ENCODE results near the gene MFSD6L. TPM values are rescaled to one million over a fixed set of nuclear protein-coding genes. Genes with fewer than 3 reads are reported as not detected.

Gene MFSD6L
- total and polyA plus RNA-seq, 10 of the 15 experiments (the other 5 are each of a cell fraction or from before 2014, with no cell fraction given) = 0.39 to 3.1 (median 1.1) TPM

- Histone ChIP-seq H2AFZ (ENCODE audit: control insufficient read depth, low read depth, low read length) (no peak overlapping the region), H3K9ac (ENCODE audit: control insufficient read depth, insufficient read depth, low read length) (no peak overlapping the region), H3K4me1 (ENCODE audit: control insufficient read depth, insufficient read depth, low read length) (no peaks in the 10 kb centered on the region), H4K20me1 (ENCODE audit: control insufficient read depth, insufficient read depth) (no peaks in the 10 kb centered on the region; the same call in 1 of the 2 replicates), H3K79me2 (ENCODE audit: control insufficient read depth, insufficient read depth, low read length) (no peaks in the 10 kb centered on the region; the same call in 1 of the 2 replicates), H3K27ac (ENCODE audit: control insufficient read depth, insufficient read depth) (no peak overlapping the region), H3K27me3 (replicated peaks in 1 of 2; ENCODE audit: control insufficient read depth in 2 of 2, insufficient read depth in 2 of 2, low read length in 1 of 2) (no peaks in the 10 kb centered on the region), H3K4me3 (no peak overlapping the region), H3K9me3 (replicated peaks; ENCODE audit: control insufficient read depth, insufficient read depth, low read length) (no peaks in the 10 kb centered on the region), H3K36me3 (ENCODE audit: control insufficient read depth in 2 of 2, insufficient read depth in 2 of 2, low read length in 1 of 2) (peaks cover 51 to 69% of the 10 kb centered on the region in 2 experiments), H3K4me2 (ENCODE audit: control insufficient read depth, insufficient read depth) (no peak overlapping the region)
- no peak for TF ChIP-seq WRNIP1 (IDR thresholded peaks at IDR 0.05; ENCODE audit: borderline replicate concordance, low read depth, low read length)
- TF ChIP-seq TCF12 (IDR thresholded peaks at IDR 0.05; ENCODE audit: low read depth, low read length) = no peak
- no peak for TF ChIP-seq SRF (IDR thresholded peaks at IDR 0.05; ENCODE audit: low read depth in 2 of 2, low read length in 2 of 2)
- TF ChIP-seq ATF2 (IDR thresholded peaks at IDR 0.05; ENCODE audit: low read length) = no peak
- no peak for TF ChIP-seq BHLHE40 (IDR thresholded peaks at IDR 0.05; ENCODE audit: borderline replicate concordance in 1 of 2, low read depth in 2 of 2, low read length in 1 of 2)
- no peak for TF ChIP-seq BACH1 (IDR thresholded peaks at IDR 0.05; ENCODE audit: borderline replicate concordance)
- no peak for TF ChIP-seq NR2C2 (IDR thresholded peaks at IDR 0.05; ENCODE audit: borderline replicate concordance, control insufficient read depth, insufficient read length, low read depth)
- TF ChIP-seq JUNB (IDR thresholded peaks at IDR 0.05) = no peak
- TF ChIP-seq FOXK2 (IDR thresholded peaks at IDR 0.05) = no peak
- no peak for TF ChIP-seq ZNF592 (IDR thresholded peaks at IDR 0.05)
- no peak for TF ChIP-seq ZNF207 (IDR thresholded peaks at IDR 0.05; ENCODE audit: borderline replicate concordance)
- no peak for TF ChIP-seq ZZZ3 (IDR thresholded peaks at IDR 0.05; ENCODE audit: control insufficient read depth, insufficient read length, low read depth)
- no peak for TF ChIP-seq CEBPZ (IDR thresholded peaks at IDR 0.05; ENCODE audit: low read depth, low read length)
- TF ChIP-seq SREBF2 (IDR thresholded peaks at IDR 0.05; ENCODE audit: low read length) = no peak
- TF ChIP-seq YY1 (IDR thresholded peaks at IDR 0.05; ENCODE audit: low read depth, low read length) = no peak
- CTCF ChIA-PET = interaction anchor here (1.3 kb wide), 1 partner anchor 12 kb away, joined by 5 read pairs; no protein-coding TSS in a partner anchor
- POLR2A ChIA-PET = interaction anchor here (0.6 kb wide), 1 partner anchor 27 kb away, joined by 8 read pairs; no protein-coding TSS in a partner anchor
- no peak for FAIRE-seq
- RAD21 ChIA-PET (ENCODE audit: unreplicated experiment) = interaction anchor here (0.6 kb wide), 1 partner anchor 127 kb away, joined by 3 read pairs; no protein-coding TSS in a partner anchor
- WGBS (ENCODE audit: insufficient coverage, insufficient replicate concordance, low lambda C conversion rate, missing lambda C conversion rate) = 99% methylated on average over 13 of the region's 15 CpGs
- intact Hi-C loops (cut with micrococcal nuclease; ENCODE audit: unreplicated experiment) = no loop called here
- SMC1A ChIA-PET (ENCODE audit: uncharacterized antibody, unreplicated experiment) = no interaction called here
- in situ Hi-C loops (cut with MboI) = no loop called here
- ATAC-seq = no peak
- BruUV-seq (replicated peaks) = no TSS peak
- DNase-seq (ENCODE audit: low read depth, low spot score) = no peak
Observed at GRCh38 chr17:8836821-8837562, 37.8 kb upstream of the MFSD6L start.
